GM21737 (cell line): ENCODE results near the gene METTL26.

Experiments
- ATAC-seq: cut with Tn5 transposase; IDR thresholded peaks from one replicate; pipeline ENCODE4 v1.9.1; 2021; ENCODE audit warnings: mild to moderate bottlenecking, moderate library complexity; ENCODE audit not compliant: unreplicated experiment

Gene METTL26

DNA sequence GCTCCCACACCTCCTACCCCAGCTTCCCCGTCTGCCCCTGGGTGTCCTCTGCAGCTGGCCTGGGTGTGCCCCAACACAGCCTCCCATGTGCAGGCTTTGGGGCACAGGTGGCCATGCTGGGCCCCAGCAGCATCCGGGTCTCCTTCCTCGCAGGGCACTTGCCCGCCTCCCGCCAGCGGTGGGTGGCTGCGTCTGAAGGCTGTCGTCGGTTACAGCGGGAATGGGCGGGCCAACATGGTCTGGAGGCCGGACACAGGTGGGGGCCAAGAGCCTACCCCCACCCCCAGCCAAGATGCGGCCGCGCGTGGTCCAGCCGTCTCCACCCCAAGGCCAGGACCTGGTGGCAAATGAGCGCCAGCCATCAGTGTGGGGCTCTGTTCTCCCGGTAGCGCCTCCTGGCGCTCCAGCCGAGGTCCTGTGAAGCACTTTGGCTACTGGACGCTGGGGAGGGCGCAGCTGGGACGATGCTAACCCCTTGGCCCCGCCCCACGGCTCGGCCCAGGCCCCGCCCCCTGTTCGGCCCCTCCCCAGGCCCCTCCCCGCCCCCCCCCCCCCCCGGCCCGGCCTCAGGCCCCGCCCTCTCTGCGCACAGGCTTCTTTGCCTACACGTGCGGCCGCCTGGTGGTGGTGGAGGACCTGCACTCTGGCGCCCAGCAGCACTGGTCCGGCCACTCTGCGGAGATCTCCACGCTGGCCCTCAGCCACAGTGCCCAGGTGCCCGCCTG lies 24.5 kb upstream of the METTL26 start:
- ATAC-seq: no peak

DNA sequence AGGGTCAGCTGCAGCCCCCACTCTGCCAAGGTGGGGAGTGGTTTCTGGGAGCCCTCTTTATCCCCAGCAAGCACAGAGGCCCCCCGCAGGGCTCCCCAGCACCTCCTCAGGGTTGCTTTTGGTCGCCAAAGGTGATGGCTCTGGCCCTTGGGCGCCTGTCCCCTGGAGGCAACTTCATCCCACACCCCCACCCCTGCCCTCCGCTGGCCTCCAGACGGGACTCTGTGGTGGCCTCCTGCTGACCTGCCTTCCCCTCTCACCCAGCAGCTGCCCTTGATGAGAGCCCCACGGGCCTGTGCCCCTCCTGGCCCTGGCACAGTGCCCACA lies 24.0 kb upstream of the METTL26 start:
- ATAC-seq: no peak

GRCh38 chr16:659618-660017 lies 23.5 kb upstream of the METTL26 start:
- no peak for ATAC-seq

- ATAC-seq: no peak
These were observed 22.8 kb upstream of the METTL26 start for GRCh38 chr16:658679-659571.

DNA sequence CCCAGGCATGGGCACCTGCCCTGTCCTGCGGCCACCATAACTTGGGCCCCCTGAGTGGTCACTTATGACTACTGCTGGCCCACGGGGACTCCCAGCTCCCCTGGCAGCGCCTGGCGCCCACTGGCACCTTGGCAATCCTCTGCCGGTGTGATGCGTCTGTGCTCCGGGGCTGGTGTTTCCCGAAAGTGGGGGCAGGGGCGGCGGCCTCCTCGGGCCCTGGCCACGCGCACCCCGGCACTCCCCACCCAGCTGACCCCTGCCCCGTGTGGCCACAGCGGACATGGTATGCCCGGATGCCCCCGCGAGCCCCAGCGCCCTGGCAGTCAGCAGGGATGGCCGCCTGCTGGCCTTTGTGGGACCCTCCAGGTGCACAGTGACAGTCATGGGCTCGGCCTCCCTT lies 21.4 kb upstream of the METTL26 start:
- no peak for ATAC-seq

DNA sequence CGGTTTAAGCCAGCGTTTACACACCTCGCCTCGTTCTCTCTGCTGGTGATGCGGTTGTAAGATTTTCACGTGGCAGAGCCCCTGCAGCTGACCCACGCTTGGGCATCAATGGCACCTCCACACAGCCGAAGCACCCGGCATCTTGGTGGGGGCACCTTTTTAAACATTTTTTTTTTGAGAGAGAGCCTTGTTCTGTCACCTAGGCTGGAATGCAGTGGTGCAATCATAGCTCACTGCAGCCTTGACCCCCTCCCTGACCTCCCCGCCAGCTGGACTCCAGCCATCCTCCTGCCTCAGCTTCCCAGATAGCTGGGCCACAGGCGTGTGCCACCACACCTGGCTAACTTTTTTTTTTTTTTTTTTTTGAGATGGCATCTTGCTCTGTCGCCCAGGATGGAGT lies 17.9 kb upstream of the METTL26 start:
- no peak for ATAC-seq

- no peak for ATAC-seq
These were observed 16.6 kb upstream of the METTL26 start for GRCh38 chr16:652454-653305.

- ATAC-seq: no peak
These were observed 15.7 kb upstream of the METTL26 start for GRCh38 chr16:651844-652243.

DNA sequence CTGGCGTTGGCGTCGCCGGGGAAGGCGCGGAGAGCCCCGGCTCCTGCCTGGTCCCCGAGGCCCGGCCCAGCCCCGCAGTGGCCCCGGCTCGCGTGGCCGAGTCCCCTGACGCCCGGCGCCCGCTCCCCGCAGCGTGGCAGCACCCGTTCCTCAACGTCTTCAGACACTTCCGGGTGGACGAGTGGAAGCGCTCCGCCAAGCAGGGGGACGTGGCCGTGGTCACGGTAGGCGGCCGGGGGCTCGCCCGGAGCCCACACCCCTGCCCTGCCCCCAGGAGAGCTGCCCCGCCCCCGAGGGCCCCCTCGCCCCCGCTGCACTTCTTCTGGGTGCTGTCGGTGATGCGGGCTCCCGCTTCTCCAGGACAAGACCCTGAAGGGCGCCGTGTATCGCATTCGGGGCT lies 13.5 kb upstream of the METTL26 start:
- no peak for ATAC-seq

DNA sequence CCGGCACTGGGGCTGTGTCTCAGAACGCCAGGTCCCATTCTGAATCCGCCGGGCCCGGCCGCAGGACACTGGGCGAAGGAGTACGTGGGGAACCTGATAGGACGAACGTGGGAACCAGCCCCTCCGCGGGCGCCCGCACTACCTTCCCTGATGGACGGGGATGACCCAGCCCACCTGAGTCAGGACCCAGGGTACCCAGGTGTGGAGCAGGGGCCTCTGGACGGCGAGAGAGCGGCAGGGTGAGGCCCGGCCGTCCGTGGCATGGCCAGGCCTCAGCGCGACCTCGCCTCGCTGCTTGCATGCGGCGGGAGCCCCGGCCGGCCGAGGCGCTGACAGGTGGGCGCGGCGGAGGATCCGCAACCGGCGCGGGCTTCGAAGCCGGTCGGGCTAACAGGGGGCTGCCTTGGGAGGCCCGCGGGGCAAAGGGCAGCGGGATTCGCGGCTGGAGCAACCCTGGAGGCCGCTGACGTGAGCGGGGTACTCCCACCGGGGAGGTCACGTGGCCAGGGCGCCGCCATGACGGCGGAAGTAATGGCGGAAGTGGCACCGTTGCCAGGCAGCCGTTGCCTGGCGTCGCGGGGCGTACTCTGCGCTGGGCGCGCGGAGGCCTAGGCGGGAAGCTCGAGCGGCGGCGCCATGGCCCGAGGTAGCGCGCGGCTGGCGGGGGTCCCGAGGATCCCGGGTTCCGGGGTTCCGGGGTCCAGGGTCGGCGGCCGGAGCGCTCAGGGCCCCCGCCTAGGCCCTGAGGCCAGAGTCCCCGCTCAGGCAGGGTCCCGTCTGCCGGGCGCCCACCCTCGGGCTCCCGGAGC lies 12.9 kb upstream of the METTL26 start, which contains the start of gene WDR90:
Gene WDR90, plus strand, starts transcription at position 585 of the 809 bp plus-strand sequence. Its CDS starts 52 bp downstream, at position 637.
- ATAC-seq: peak; percentile 68

DNA sequence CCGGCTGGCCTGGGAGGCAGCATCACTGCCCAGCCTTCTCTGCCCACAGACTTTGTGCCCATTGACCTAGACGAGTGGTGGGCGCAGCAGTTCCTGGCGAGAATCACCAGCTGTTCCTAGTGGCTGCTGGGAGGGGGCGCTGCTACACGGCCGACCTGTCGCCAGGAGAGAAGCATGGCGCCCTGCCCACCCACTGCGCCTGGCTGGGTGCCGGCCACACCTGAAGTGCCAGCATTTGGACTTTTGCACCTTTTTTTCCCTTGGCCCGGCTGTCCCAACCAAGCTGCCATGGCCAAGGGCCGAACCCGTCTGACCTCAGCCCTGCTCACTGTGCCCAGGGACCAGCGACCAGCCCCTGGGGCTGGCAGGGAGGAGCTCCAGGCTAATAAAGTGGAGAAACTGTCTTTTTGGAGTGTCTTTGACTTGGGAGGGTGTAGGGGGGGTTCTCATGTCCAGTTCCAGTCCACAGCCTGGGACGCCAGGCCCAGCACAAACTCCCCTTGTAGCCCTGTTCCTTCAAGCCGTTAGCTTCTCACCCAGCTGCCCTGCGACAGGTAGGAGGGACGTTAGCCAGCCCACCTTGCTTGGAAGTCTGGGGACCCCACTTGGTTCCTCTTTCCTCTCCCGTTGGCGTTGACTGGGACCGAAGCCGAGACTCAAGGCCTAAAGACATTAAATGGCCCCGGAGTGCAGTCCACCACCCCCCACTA lies 12.1 kb upstream of the METTL26 start:
- no peak for ATAC-seq

DNA sequence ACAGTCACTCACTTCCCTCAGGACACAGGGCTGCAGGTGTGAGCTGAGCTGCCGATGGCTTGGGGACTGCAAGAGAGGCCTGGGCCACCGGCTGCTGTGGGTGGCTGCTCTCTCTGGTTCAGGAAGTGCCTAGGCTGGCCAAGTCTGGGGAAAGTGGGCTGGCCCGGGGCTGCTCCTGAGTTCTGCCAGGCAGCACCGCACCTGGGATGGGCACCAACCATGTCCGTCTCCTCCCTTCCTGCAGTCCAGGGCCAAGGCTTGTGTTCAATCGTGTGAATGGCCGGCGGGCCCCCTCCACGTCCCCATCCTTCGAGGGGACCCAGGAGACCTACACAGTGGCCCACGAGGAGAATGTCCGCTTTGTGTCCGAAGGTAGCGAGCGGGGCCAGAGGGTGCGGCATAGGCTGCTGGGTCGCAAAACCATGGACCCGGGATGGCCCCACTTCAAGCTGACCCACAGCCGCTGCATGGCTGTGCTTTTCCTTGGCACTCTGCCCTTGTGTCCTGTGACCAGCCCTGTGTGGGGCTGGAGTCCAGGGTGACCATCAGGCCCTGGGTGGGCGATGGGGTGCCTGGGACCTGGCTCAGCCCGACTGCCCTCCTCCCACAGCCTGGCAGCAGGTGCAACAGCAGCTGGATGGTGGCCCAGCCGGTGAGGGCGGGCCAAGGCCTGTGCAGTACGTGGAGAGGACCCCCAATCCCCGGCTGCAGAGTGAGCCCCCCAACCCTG lies 11.2 kb upstream of the METTL26 start:
- ATAC-seq: no peak

DNA sequence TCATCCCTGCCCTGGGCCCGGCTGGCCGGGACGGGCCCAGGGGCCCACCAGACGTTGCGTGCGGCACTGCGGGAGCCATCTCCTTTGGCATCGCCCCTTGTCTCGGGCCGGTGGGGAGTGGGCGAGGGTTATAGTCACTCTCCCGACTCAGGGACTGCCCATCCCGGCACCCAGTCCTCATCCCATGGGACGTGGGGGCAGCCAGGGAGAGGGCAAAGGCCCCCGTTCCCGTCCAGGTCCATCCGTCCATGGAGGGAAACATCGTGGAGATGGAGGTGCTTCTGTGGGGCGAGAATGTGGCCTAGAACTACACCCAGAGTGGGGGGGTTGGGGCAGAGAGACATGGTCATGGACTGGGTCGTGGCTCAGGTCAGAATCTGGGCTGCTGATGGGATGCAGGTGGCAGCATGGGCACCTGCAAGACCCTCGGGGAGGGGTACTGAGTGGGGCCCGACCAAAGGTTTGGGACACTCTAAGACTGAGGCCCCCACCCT lies 10.6 kb upstream of the METTL26 start:
- ATAC-seq: no peak

DNA sequence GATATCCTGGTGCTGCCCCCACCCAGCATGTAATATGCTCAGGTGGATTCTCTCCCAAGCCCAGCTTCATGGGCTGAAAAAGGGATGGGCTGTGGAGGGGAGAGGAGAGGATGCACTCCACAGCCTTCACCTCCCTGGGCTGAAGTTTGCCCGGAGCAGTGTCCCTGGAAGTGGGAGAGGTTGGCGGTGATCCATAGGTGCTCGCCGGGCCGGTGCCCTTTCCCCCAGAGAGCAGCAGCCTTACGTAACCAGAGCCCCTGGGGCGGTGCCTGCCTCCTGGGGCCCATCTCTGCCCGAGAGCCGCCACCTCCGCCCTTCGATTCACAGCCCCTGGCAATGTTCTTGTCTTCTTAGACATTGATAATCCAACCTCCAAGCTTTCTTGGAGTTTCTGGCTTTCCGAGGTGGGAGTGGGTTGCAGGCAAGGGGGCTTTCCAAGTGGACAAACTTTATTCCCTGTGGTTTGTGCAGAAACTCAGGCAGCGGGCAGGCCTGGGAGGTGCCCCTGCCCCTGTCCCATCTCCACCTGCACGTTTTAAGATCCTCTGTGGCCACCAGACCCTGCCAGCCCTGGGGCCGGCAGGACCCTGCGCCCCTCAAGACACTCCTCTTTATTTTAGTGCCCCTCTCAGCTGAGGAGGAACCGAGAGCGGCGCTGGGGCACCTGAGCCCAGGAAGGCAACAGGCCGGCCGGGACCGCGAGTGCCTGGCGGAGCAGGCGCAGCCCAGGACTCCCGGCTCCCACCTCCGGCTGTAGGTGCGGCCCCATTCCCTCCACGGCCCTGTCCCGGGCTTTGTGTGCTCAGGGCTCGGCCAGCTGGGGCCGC lies 10.0 kb upstream of the METTL26 start:
- ATAC-seq: no peak

DNA sequence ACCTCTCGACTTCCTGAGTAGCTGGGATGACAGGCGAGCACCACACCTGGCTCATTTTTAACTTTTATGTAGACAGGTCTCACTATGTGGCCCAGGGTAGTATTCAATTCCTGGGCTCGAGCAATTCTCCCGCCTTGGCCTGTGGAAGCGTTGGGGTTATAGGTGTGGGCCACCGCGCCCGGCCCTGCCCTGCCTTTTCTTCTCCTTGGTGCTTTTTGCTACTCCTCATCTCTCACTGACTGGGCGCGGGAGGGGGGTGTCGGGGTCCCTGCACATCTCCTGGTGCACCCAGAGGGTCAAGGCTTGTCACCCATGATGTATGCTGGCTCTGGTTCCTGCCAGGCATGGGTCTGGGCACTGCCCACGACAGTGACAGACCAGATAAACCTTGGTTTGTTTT lies 8.5 kb upstream of the METTL26 start:
- ATAC-seq: no peak

- no peak for ATAC-seq
These were observed 6.9 kb upstream of the METTL26 start for GRCh38 chr16:643050-643368.

- ATAC-seq: peak; percentile 37
These were observed 6.3 kb upstream of the METTL26 start for GRCh38 chr16:642189-643049.
